GM06990 (cell line): ENCODE data around the gene CDT1.

Source experiments
- DNase-seq: peaks from one replicate; pipeline ENCODE4 v3.0.0-alpha.2; 2011; ENCODE audit not compliant: insufficient read length; ENCODE audit errors: extremely low read depth
- H3K27me3 ChIP-seq: replicated peaks from 2 replicates; pipeline ENCODE4 v1.6.0; 2011; ENCODE audit warnings: low read length; ENCODE audit not compliant: control insufficient read depth, insufficient read depth
- H3K36me3 ChIP-seq: 2 replicates; pipeline ENCODE4 v1.5.1; 2011; ENCODE audit warnings: low read length; ENCODE audit not compliant: control insufficient read depth, insufficient read depth
- H3K4me3 ChIP-seq: replicated peaks from 2 replicates; pipeline ENCODE4 v1.5.1; 2011; ENCODE audit warnings: low read depth, mild to moderate bottlenecking, control low read depth, low read length
- CTCF ChIP-seq: IDR thresholded peaks from 2 replicates; pipeline ENCODE4 v1.5.1; 2011; ENCODE audit warnings: low read length, control low read depth, mild to moderate bottlenecking, inconsistent platforms; ENCODE audit not compliant: insufficient read depth, poor library complexity, severe bottlenecking

CDT1 gene

GRCh38 chr16:88837806-88838205 lies 34.2 kb downstream of the CDT1 start:
- TF ChIP-seq CTCF, result no peak
- H3K4me3 ChIP-seq, result no peak overlapping the region
- no peak for DNase-seq
- peaks cover 8% of the 10 kb centered on the region for H3K36me3 ChIP-seq
- no peaks in the 10 kb centered on the region for H3K27me3 ChIP-seq

- Histone ChIP-seq H3K36me3 (peaks cover 8% of the 10 kb centered on the region), H3K4me3 (no peak overlapping the region), H3K27me3 (no peaks in the 10 kb centered on the region)
- no peak for TF ChIP-seq CTCF
- DNase-seq, result no peak
Measured at GRCh38 chr16:88838566-88838965, 35.0 kb downstream of the CDT1 start.

- H3K36me3 ChIP-seq, result peaks cover 8% of the 10 kb centered on the region
- no peak for TF ChIP-seq CTCF
- no peaks in the 10 kb centered on the region for H3K27me3 ChIP-seq
- no peak overlapping the region for H3K4me3 ChIP-seq
- no peak for DNase-seq
Measured at GRCh38 chr16:88839026-88839529, 35.5 kb downstream of the CDT1 start.

GRCh38 chr16:88839745-88840599 lies 36.4 kb downstream of the CDT1 start:
- H3K27me3 ChIP-seq, result no peaks in the 10 kb centered on the region
- TF ChIP-seq CTCF, result no peak
- H3K4me3 ChIP-seq, result no peak overlapping the region
- peaks cover 8% of the 10 kb centered on the region for H3K36me3 ChIP-seq
- no peak for DNase-seq

- no peak for TF ChIP-seq CTCF
- Histone ChIP-seq H3K27me3 (no peaks in the 10 kb centered on the region), H3K4me3 (no peak overlapping the region), H3K36me3 (peaks cover 8% of the 10 kb centered on the region)
- DNase-seq, result no peak
Measured at GRCh38 chr16:88840600-88841215, 37.1 kb downstream of the CDT1 start.
